Measurements from ENCODE around the gene MRPL3. TPM values are rescaled to one million over a fixed set of nuclear protein-coding genes. Genes with fewer than 3 reads are reported as not detected.
"Not testable (repeated sequence)": the region's sequence is repeated elsewhere in the genome, so short reads cannot be mapped to it uniquely, and the experiment has no call there.

The MRPL3 gene
- total RNA-seq, 1 experiment from 2014 or later = 286 TPM

DNA sequence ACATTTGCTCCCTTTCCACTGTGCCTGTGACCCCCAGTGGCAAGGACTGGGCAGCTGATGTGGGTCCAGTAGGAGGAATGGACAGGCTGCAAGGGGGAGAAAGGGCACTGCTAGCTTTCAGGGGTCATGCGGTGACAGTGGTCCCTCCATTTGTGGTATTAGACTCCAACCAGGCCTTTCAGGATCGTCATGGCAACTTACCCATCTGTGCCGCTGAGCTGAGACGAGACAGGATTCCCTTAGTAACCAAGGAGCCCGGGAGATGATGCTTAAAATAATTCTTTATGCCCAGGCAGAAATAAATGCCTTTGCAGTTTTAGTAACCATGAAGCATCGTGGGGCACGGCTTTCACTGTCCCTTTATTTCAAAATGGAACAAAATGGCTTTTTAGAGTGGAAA is 15.9 kb upstream of the MRPL3 start:
- in situ Hi-C loops (cut with HindIII; ENCODE audit: low pct_unique_long_range_greater_than_20kb, low sequenced_read_pairs) = no loop called here
- no peak for DNase-seq (ENCODE audit: low read depth)

DNA sequence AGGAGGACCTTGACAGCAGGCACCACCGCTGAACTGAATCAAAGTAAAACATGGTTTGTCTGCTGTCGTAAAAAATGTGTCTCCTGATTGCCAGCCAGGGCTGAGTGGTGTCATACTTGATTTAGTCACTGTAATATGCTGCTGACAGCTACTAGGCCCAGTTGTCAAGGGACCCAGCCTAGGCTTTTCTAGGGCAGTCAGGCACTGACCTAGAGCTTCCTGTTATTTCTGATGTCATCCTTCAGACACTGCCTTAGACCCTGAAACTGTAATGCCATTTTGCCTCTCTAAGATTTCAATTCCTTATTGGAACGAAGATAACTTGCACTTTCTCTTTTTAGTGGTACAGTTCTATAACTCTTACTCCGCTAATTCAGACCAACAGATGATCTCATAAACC is 2.6 kb upstream of the MRPL3 start:
- in situ Hi-C loops (cut with HindIII; ENCODE audit: low pct_unique_long_range_greater_than_20kb, low sequenced_read_pairs) = no loop called here
- no peak for DNase-seq (ENCODE audit: low read depth)

DNA sequence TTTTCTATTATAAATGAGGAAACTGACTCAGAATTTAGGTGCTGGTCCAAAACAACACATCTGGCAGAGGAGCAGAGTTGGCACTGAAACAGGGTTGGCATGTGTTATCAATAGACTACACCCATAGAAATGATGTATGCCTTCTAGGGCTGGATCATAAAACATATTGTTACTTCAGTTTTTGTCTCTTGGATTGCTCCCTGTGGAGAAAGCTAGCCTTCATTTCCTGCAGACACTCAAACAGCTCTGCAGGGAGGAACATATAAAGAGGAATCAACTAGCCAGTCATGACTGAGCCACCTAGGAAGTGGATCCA is 507 bp upstream of the MRPL3 start:
- in situ Hi-C loops (cut with HindIII; ENCODE audit: low pct_unique_long_range_greater_than_20kb, low sequenced_read_pairs) = no loop called here
- peak; percentile 3 for DNase-seq (ENCODE audit: low read depth)

DNA sequence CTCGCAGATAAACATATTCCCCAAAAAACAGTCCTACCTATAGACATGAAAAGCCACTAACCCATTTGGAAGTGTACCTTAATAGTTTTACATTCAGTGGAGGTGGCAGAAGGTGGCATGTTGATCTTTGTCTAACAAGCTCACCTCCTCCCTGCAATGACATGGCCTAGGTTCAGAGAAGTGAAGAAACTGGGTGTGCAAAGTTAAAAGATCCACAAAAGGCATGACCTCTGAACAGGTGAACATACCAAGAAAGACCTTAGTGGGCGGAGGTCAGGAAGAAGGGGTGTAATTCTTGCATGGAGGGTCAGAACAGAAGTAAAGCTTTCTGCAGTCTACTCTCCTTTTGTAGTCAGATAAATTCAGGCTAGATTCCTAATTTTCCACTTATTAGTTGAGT is 822 bp downstream of the MRPL3 start:
- DNase-seq (ENCODE audit: low read depth) = peak; percentile 2
- in situ Hi-C loops (cut with HindIII; ENCODE audit: low pct_unique_long_range_greater_than_20kb, low sequenced_read_pairs) = no loop called here

DNA sequence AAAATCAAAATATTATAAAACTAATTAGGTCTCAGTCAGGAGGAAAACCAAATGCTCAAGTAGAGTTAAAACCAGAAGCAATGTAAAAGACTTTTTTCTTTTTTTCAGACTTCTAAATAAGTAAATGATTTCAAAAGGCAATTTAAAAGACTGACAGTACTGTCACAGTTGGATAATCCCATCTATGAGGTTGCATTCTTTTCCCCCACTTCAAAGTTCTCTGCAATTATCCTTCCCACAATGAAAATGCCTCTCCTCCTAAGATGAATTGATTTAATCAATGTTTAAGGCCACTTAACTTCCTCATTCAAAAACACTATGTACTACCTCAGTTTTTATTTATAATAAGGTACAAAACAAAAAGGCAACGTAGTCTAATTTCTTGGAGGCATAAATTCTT is 8.1 kb downstream of the MRPL3 start:
- DNase-seq (ENCODE audit: low read depth) = peak; percentile 59
- in situ Hi-C loops (cut with HindIII; ENCODE audit: low pct_unique_long_range_greater_than_20kb, low sequenced_read_pairs) = no loop called here

DNA sequence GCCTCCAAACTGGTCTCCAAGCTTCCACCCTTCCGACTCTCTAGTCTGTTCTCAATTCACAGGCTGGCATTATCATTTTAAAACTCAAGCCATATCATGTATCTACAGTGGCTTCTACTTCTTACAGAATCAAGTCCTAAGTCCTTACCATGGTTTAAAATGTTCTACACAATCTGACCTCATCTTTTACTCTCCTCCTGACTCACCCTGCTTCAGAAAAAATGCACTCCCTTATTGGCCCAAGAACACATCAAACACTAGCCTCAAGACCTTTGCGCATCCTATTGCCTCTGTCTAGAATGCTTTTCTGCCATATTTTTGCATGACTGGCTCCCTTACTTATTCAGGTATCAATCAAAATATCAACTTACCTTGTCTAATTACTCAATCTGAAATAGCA is 11.0 kb downstream of the MRPL3 start:
- in situ Hi-C loops (cut with HindIII; ENCODE audit: low pct_unique_long_range_greater_than_20kb, low sequenced_read_pairs) = no loop called here
- DNase-seq (ENCODE audit: low read depth) = no peak

DNA sequence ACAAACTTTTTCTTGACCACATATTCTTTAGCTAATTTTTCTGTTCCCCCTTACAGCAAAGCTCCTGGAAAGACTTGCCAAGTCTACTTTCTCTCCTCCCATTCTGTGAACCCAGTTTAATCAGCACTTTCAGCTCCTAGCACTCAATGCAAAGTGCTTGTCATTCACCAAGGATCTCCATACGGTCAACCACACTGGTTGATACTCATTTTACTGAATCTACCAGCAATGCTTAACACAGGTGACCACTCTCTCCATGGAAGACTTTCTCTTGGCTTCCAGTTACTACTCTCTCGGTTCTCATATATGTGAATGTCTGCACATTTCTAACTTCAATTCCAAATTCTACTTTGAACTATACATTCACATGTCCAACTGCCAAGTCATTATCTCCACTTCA is 11.7 kb downstream of the MRPL3 start:
- no peak for DNase-seq (ENCODE audit: low read depth)
- in situ Hi-C loops (cut with HindIII; ENCODE audit: low pct_unique_long_range_greater_than_20kb, low sequenced_read_pairs) = no loop called here

DNA sequence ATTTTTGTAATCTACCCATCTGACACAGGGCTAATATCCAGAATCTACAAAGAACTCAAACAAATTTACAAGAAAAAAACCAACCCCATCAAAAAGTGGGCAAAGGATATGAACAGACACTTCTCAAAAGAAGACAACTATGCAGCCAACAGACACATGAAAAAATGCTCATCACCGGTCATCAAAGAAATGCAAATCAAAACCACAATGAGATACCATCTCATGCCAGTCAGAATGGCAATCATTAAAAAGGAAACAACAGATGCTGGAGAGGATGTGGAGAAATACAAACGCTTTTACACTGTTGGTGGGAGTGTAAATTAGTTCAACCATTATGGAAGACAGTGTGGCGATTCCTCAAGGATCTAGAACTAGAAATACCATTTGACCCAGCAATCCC is 16.2 kb downstream of the MRPL3 start:
- in situ Hi-C loops (cut with HindIII; ENCODE audit: low pct_unique_long_range_greater_than_20kb, low sequenced_read_pairs); DNase-seq (ENCODE audit: low read depth): not testable (repeated sequence)

DNA sequence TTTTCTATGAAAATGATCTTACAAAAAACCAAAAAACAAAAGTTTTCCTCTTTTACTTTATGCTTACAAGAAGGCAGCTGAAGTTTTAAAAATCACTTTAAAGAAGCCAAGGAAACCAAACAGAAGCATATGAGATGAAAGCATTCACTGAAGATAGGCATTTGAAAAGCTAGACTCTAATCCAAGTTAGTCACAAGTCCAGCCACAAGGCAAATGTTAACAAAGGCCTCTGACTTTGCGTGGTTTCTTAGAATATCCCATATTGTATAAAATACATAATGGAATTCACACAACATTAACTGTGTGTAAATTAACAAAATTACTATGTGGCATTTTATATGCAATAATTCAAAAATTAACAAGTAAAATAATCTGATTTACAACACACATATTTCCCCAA is 17.7 kb downstream of the MRPL3 start:
- DNase-seq (ENCODE audit: low read depth) = no peak
- in situ Hi-C loops (cut with HindIII; ENCODE audit: low pct_unique_long_range_greater_than_20kb, low sequenced_read_pairs) = no loop called here

DNA sequence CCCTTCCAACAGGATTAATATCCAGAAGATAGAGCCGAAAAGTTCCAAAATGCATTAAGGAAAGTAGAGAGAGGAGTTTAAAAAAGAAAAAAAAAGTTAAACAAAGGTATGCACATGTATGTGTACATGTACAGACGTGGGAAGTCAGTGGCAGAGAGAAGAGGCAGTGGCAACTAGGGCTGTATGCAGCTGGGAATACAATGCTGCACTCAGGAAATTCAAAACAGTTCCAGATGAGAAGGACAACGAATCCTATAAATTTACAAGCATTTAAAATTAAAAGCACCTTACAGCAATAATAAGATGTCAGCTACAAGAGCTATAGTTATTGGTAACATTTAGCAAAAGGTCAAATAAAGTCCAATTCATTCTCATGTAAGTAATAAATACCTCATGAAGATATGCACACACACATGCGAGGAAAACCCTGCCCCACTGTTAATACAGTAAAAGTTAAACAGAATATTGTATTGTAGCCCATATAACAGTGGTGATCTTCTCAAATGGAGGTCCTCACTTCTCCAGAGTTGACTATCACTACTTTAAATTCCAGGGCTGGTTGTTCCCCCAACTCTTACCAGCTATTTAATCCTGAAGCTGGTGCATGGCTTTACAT is 18.2 kb downstream of the MRPL3 start:
- in situ Hi-C loops (cut with HindIII; ENCODE audit: low pct_unique_long_range_greater_than_20kb, low sequenced_read_pairs) = no loop called here
- DNase-seq (ENCODE audit: low read depth) = no peak

DNA sequence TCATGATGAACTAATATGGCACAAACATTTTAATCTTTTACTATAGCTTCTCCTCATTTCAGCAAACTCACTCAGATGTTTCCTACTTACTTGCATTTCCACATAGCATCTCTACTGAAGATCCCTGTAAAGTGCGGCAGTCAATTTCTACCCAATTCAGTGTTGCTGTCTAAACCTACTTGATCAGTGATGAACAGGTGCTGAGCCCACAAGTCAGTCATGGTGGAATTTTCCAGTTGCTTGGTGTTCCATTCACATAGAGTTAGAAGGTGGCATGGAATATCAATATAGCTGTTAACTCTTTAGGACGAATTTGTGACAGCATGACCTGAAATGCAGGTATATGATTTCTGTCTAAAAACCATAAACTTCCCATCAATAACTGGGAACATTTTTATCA is 22.7 kb downstream of the MRPL3 start:
- in situ Hi-C loops (cut with HindIII; ENCODE audit: low pct_unique_long_range_greater_than_20kb, low sequenced_read_pairs) = no loop called here
- DNase-seq (ENCODE audit: low read depth) = no peak

DNA sequence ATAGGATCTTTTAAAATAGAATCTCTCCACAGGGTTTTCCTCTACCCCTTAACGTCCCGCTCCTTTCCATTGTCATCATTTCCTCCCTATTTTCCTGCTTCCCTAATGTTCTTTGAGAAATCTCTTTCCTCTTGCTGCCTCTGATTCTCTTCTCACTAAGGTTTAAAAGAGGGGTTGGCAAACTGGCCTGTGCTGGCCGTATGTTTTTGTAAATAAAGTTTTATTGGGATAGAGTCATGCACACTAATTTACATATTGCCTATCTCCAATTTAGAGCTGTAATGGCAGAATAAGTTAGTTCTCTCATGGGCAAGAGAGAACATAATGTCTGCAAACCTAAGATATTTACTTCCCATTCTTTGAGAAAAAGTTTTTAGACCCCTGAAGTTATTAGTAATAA is 25.0 kb downstream of the MRPL3 start:
- in situ Hi-C loops (cut with HindIII; ENCODE audit: low pct_unique_long_range_greater_than_20kb, low sequenced_read_pairs) = no loop called here
- DNase-seq (ENCODE audit: low read depth) = no peak

DNA sequence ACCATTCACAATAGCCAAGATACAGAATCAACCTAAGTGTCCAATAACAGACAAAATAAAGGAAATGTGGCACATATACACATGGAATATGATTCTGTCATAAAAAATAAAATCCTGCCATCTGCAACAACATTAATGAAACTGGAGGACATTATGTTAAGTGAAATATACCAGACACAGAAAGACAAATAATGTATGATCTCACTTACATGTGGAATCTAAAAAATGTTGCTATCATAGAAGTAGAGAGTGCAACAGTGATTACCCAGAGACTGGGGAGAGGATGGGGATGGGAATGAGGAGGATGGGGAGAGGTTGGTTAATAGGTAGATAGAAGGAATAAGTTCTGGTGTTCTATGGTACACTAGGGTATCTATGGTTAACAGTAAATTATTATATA is 28.7 kb downstream of the MRPL3 start:
- no peak for DNase-seq (ENCODE audit: low read depth)
- in situ Hi-C loops (cut with HindIII; ENCODE audit: low pct_unique_long_range_greater_than_20kb, low sequenced_read_pairs) = no loop called here

DNA sequence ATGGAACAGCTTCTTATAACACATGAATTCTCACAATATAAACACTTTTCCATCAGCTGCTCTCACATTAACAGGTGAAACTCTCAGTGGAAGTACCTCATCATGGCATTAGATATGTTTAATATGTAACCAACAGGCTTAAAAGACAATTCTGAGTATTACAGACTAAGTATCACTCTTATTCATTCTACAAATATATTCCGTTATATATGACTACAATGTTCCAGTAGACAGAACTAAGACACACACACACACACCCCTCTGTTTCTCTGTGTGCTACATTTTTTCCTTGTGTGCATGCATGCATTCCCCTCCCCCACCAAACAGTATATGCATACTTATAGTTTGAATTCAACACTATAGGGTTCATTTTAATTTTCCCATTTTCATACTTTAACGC is 32.4 kb downstream of the MRPL3 start:
- in situ Hi-C loops (cut with HindIII; ENCODE audit: low pct_unique_long_range_greater_than_20kb, low sequenced_read_pairs) = no loop called here
- no peak for DNase-seq (ENCODE audit: low read depth)

DNA sequence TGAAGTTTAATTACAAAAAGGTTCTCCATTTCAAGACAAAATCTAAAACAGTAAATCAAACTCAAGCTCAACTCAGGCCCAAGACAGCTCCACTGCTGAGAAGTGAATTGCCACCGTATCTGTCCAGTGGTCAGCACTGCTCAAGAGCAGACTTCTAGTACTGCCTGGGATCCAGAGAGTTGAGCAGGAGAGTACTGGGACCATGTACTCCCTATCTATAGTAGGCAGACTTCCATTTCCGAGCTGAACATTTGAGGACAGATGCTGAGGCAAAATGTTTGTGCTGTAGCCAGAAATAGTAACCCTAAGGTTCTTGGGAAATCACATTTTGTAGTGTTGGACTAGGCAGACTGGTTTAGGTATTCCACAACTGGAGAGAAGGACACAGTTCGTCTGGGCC is 44.1 kb downstream of the MRPL3 start:
- no peak for DNase-seq (ENCODE audit: low read depth)
- in situ Hi-C loops (cut with HindIII; ENCODE audit: low pct_unique_long_range_greater_than_20kb, low sequenced_read_pairs) = no loop called here

DNA sequence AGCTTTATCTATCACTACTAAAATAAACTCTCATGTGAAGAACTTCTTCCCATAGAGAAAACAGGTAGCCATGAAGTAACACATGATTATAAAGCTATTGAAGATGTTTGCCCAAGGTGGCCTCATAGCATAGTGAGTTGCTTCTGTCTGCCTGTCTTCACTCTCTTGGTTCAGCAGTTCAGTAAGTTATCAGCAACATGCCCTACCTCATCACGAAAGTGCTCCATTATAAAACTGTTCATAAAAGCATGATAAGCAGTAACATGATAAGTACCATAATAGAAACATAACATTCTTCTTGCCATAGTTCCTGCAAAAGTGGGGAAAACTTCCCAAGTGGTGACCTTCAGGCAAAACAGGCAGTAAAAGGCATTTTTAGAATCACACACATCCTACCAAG is 45.6 kb downstream of the MRPL3 start:
- DNase-seq (ENCODE audit: low read depth) = no peak
- in situ Hi-C loops (cut with HindIII; ENCODE audit: low pct_unique_long_range_greater_than_20kb, low sequenced_read_pairs) = no loop called here

DNA sequence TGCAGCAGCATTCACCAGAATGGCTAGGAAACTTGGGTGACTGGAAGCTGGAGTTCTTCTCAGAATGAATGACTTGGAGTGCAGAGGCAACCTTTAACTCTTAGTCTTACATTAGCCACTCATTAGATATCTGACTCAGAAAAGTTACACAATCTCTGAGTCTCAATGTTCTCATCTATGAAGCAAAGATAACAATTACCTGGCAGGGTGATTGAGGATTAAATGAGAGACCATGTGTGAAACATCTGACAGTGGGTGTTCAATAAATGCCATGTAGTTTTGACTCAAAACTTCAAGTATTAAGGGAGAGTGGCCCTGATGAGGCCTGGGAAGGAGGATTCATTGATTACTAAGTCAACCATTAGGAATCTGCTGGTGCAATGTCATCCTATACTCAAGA is 48.3 kb downstream of the MRPL3 start:
- in situ Hi-C loops (cut with HindIII; ENCODE audit: low pct_unique_long_range_greater_than_20kb, low sequenced_read_pairs) = no loop called here
- peak; percentile 28 for DNase-seq (ENCODE audit: low read depth)

DNA sequence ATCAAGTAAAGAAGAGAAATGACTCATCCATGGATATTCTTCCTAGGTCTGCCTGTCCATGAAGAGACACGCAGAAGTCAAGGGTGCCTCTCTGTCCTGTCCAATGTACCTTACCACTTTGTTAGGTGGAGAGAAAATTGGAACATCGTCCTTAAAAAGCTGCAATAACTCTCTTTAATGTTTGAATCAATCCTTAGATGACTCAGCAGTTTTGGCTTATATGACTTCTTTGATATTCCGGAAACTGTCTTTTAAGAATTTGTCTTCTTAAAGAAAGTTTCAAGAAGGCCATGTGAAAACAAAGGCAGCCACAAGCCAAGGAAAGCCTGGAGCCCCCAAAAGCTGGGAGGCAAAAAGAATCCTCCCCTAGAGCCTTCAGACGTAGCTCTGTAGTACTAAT is 49.2 kb downstream of the MRPL3 start:
- peak; percentile 4 for DNase-seq (ENCODE audit: low read depth)
- in situ Hi-C loops (cut with HindIII; ENCODE audit: low pct_unique_long_range_greater_than_20kb, low sequenced_read_pairs) = no loop called here

DNA sequence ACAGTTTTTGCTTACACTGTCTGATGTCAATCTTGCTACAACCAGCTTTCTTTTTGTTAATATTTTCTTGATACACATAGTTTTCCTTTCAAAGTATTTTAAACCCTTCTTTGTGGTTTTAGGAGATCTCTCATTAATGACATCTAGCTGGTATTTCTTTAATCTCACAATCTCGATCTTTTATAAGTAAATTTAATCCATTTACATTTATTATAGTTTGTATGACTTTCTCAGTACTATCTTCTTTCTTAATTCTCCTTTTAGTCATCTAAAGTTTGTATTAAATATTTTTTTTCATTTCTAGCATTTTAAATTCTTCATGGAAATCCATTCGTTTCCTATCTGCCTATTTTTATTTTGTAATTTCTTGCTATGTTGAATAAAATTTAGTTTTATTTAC is 55.4 kb downstream of the MRPL3 start:
- no peak for DNase-seq (ENCODE audit: low read depth)
- in situ Hi-C loops (cut with HindIII; ENCODE audit: low pct_unique_long_range_greater_than_20kb, low sequenced_read_pairs) = no loop called here

DNA sequence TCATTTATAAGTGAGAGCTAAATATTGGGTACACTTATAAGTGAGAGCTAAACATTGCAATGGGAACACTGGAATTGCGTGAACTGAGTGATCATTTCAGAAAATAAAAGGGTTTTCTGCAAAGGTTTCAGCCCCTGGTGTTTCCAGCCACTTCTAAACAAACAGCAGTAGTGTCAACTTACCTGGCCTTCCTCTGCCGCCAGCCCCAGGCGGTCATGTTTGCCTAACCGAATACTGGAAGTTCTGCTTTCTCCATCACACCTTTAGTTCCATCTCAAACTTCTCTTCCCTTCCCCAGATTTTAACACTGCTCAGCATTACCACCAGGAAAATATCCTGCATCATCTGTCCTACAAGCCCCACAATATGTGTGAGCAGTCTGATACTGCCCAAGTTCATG is 58.6 kb downstream of the MRPL3 start:
- in situ Hi-C loops (cut with HindIII; ENCODE audit: low pct_unique_long_range_greater_than_20kb, low sequenced_read_pairs) = no loop called here
- no peak for DNase-seq (ENCODE audit: low read depth)

DNA sequence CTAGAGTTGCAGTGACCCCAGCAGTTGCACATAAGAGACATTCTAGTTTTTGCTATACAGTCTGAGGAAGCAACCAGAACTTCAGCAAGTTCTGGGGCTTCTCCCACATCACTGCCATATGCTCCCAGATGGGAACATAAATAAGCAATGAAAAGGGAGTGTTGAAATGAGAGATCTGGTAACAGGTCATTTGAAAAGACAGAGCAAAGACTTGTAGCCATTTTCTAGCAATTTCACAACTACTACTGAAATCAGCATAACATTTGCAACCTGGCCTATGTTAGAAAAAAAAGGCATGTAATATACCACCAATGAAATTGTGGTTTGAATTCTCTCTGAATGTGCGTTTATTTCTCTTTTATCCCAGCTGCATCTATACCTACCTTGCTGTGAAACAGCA is 63.7 kb downstream of the MRPL3 start:
- in situ Hi-C loops (cut with HindIII; ENCODE audit: low pct_unique_long_range_greater_than_20kb, low sequenced_read_pairs) = no loop called here
- no peak for DNase-seq (ENCODE audit: low read depth)
